GM23338 (cell line): ENCODE results near the gene WNK1. TPM values are rescaled to one million over a fixed set of nuclear protein-coding genes. Genes with fewer than 3 reads are reported as not detected.

Experiments used
- CREB1 ChIP-seq: fragments of 250-450 bp; sonication (Bioruptor Pico); IDR thresholded peaks from 2 replicates; pipeline ENCODE4 v1.5.0; 2020; ENCODE audit warnings: low read depth, mild to moderate bottlenecking, moderate library complexity
- ETS1 ChIP-seq: IDR thresholded peaks from 2 replicates; pipeline ENCODE4 v1.6.1; 2016; ENCODE audit warnings: antibody characterized with exemption
- EZH2 ChIP-seq: fragments of 200-600 bp; sonication (generic); IDR thresholded peaks from one replicate; pipeline ENCODE4 v1.8.0; 2017; ENCODE audit warnings: antibody characterized with exemption, mild to moderate bottlenecking, low read depth; ENCODE audit not compliant: unreplicated experiment
- NANOG ChIP-seq: IDR thresholded peaks from 2 replicates; pipeline ENCODE4 v1.6.1; 2016; ENCODE audit warnings: antibody characterized with exemption, borderline replicate concordance
- REST ChIP-seq: IDR thresholded peaks from one replicate; pipeline ENCODE4 v1.6.1; 2018; ENCODE audit warnings: antibody characterized with exemption; ENCODE audit not compliant: unreplicated experiment
- STAT1 ChIP-seq: IDR thresholded peaks from one replicate; pipeline ENCODE4 v1.6.1; 2016; ENCODE audit warnings: antibody characterized with exemption; ENCODE audit not compliant: unreplicated experiment
- ZNF114 ChIP-seq: fragments of 250-450 bp; sonication (Bioruptor Pico); IDR thresholded peaks from 2 replicates; pipeline ENCODE4 v1.5.0; 2020; ENCODE audit warnings: mild to moderate bottlenecking, moderate library complexity
- polyA plus RNA-seq: library from polyadenylated mRNA; unstranded; fragments of >200 nt; fragmentation: Nextera tagmentation; extraction: Ambion mirVana; gene quantifications from 2 replicates; pipeline ENCODE4 v1.2.1, GENCODE V29; 2016
- total RNA-seq: library from RNA; depleted of rRNA; stranded (reverse); fragments of >200 nt; shearing (Covaris generic); gene quantifications from 2 replicates; pipeline ENCODE4 v1.2.3, GENCODE V29; 2014
- TF ChIP-seq, protein P1 (sequence below): fragments of 250-450 bp; sonication (Bioruptor Pico); IDR thresholded peaks from 2 replicates; pipeline ENCODE4 v1.5.0; 2020; ENCODE audit warnings: mild to moderate bottlenecking, moderate library complexity

WNK1 gene
- total and polyA plus RNA-seq, 2 experiments from 2014 or later: 86.8 to 114 TPM

DNA sequence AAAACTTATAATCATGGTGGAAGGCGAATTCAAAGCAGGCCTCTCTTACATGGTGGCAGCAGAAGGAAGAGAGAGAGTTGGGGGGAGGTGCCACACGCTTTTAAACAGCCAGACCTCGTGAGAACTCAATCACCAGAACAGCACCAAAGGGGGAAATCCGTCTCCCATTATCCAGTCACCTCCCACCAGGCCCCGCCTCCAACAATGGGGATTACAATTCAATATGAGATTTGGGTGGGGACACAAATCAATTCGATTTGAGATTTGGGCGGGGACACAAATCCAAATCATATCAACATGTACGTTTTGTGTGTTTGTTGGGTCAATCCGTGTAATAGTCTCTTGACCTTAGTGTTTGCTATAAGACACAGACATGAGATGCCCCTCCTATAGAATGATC, 21.8 kb upstream of the WNK1 start (continued):
- TF ChIP-seq, protein P1, sequence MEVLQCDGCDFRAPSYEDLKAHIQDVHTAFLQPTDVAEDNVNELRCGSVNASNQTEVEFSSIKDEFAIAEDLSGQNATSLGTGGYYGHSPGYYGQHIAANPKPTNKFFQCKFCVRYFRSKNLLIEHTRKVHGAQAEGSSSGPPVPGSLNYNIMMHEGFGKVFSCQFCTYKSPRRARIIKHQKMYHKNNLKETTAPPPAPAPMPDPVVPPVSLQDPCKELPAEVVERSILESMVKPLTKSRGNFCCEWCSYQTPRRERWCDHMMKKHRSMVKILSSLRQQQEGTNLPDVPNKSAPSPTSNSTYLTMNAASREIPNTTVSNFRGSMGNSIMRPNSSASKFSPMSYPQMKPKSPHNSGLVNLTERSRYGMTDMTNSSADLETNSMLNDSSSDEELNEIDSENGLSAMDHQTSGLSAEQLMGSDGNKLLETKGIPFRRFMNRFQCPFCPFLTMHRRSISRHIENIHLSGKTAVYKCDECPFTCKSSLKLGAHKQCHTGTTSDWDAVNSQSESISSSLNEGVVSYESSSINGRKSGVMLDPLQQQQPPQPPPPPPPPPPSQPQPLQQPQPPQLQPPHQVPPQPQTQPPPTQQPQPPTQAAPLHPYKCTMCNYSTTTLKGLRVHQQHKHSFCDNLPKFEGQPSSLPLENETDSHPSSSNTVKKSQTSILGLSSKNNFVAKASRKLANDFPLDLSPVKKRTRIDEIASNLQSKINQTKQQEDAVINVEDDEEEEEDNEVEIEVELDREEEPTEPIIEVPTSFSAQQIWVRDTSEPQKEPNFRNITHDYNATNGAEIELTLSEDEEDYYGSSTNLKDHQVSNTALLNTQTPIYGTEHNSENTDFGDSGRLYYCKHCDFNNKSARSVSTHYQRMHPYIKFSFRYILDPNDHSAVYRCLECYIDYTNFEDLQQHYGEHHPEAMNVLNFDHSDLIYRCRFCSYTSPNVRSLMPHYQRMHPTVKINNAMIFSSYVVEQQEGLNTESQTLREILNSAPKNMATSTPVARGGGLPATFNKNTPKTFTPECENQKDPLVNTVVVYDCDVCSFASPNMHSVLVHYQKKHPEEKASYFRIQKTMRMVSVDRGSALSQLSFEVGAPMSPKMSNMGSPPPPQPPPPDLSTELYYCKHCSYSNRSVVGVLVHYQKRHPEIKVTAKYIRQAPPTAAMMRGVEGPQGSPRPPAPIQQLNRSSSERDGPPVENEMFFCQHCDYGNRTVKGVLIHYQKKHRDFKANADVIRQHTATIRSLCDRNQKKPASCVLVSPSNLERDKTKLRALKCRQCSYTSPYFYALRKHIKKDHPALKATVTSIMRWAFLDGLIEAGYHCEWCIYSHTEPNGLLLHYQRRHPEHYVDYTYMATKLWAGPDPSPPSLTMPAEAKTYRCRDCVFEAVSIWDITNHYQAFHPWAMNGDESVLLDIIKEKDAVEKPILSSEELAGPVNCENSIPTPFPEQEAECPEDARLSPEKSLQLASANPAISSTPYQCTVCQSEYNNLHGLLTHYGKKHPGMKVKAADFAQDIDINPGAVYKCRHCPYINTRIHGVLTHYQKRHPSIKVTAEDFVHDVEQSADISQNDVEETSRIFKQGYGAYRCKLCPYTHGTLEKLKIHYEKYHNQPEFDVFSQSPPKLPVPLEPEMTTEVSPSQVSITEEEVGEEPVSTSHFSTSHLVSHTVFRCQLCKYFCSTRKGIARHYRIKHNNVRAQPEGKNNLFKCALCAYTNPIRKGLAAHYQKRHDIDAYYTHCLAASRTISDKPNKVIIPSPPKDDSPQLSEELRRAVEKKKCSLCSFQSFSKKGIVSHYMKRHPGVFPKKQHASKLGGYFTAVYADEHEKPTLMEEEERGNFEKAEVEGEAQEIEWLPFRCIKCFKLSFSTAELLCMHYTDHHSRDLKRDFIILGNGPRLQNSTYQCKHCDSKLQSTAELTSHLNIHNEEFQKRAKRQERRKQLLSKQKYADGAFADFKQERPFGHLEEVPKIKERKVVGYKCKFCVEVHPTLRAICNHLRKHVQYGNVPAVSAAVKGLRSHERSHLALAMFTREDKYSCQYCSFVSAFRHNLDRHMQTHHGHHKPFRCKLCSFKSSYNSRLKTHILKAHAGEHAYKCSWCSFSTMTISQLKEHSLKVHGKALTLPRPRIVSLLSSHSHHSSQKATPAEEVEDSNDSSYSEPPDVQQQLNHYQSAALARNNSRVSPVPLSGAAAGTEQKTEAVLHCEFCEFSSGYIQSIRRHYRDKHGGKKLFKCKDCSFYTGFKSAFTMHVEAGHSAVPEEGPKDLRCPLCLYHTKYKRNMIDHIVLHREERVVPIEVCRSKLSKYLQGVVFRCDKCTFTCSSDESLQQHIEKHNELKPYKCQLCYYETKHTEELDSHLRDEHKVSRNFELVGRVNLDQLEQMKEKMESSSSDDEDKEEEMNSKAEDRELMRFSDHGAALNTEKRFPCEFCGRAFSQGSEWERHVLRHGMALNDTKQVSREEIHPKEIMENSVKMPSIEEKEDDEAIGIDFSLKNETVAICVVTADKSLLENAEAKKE (CRISPR knock-in tag): no peak
- TF ChIP-seq ZNF114 (no peak), STAT1 (no peak), REST (no peak), CREB1 (CRISPR knock-in tag) (no peak), NANOG (no peak), EZH2 (no peak), ETS1 (no peak)
